Muscle of leg (tissue), 11 donors: ENCODE measurements around the gene ENDOU. TPM values are rescaled to one million over a fixed set of nuclear protein-coding genes. Genes with fewer than 3 reads are reported as not detected.

ENCODE experiments used
- DNase-seq: peaks from one replicate; pipeline ENCODE4 v3.0.0; 2013
- H3K27ac ChIP-seq: one replicate; pipeline ENCODE4 v1.5.1; 2013; ENCODE audit warnings: mild to moderate bottlenecking, low read length, control low read depth
- H3K27me3 ChIP-seq: one replicate; pipeline ENCODE4 v1.6.1; 2013; ENCODE audit warnings: low read length; ENCODE audit not compliant: control insufficient read depth, insufficient read depth
- H3K36me3 ChIP-seq: one replicate; pipeline ENCODE4 v1.6.1; 2013; ENCODE audit warnings: low read length; ENCODE audit not compliant: control insufficient read depth, insufficient read depth
- H3K4me1 ChIP-seq: one replicate; pipeline ENCODE4 v1.6.1; 2013; ENCODE audit warnings: low read length; ENCODE audit not compliant: control insufficient read depth, insufficient read depth
- H3K4me3 ChIP-seq: one replicate; pipeline ENCODE4 v1.5.1; 2013; ENCODE audit warnings: low read length, control low read depth
- H3K9me3 ChIP-seq: replicated peaks from 2 replicates; pipeline ENCODE4 v1.6.1; 2013; ENCODE audit warnings: low read depth, low read length; ENCODE audit not compliant: control insufficient read depth
- WGBS: methylation state at CpG from one replicate; pipeline ENCODE4 v1.1.5; 2013; ENCODE audit warnings: missing lambda C conversion rate; ENCODE audit not compliant: insufficient coverage; 5-methylcytosine and 5-hydroxymethylcytosine counted together
- polyA plus RNA-seq, 8 donors: library from polyadenylated mRNA; unstranded; fragments of 120-200 nt; gene quantifications; one replicate each; pipeline versions ENCODE4 v1.2.1 to v1.2.3, GENCODE V29; 2013; ENCODE audit warnings: inconsistent platforms in 1 of 8, low replicate concordance in 1 of 8; ENCODE audit not compliant: insufficient read length in 8 of 8, insufficient read depth in 1 of 8
- total RNA-seq: library from RNA; stranded (reverse); fragments of 120-200 nt; gene quantifications from one replicate; pipeline ENCODE4 v1.2.4, GENCODE V29; 2013

Gene ENDOU
- total and polyA plus RNA-seq, 9 donors, result 0.16 to 0.41 (median 0.26) TPM

DNA sequence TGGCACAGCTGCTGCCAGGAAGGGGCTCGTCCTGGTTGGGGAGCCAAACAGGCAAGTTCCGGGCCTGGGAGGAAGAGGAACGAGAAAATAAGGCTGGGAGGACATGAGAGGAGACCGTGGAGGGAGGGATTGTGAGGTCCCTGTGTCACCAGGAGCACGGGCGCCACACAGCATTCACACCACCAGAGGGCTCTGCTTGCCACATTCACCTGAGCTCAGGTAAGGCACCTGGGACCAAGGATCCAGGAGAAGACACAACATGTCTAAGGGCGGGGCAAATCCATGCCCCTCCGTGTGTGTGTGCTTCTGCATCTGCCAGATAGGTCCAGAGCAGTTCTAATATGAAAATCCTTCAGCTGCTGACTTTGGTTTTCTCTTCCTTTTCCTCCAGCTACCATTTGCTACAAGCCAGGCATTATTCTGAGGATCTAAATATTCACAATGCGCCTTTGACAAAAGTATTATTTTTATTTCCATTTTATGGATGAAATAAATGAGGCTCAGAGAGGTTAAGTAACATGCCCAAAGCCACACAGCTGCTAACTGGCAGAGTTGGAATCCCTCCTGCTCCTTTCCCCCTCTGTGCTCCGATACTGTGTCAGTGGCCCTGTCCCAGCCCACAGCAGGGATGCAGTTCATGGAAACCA, 18.8 kb upstream of the ENDOU start:
- Histone ChIP-seq H3K27ac (no peak overlapping the region), H3K9me3 (no peaks in the 10 kb centered on the region), H3K4me1 (peaks cover 24% of the 10 kb centered on the region), H3K36me3 (peaks cover 12% of the 10 kb centered on the region), H3K4me3 (no peak overlapping the region), H3K27me3 (peaks cover 5% of the 10 kb centered on the region)
- DNase-seq, result no peak
- WGBS, result 57% methylated on average over 3 of the region's 10 CpGs

GRCh38 chr12:47743311-47743860, 18.1 kb upstream of the ENDOU start:
- Histone ChIP-seq H3K36me3 (peaks cover 13% of the 10 kb centered on the region), H3K27me3 (peaks cover 5% of the 10 kb centered on the region), H3K9me3 (no peaks in the 10 kb centered on the region), H3K4me3 (no peak overlapping the region), H3K27ac (no peak overlapping the region), H3K4me1 (peaks cover 24% of the 10 kb centered on the region)
- no peak for DNase-seq
- 79% methylated on average over 5 of the region's 9 CpGs for WGBS

- Histone ChIP-seq H3K27ac (no peak overlapping the region), H3K9me3 (no peaks in the 10 kb centered on the region), H3K4me3 (no peak overlapping the region), H3K4me1 (peaks cover 30% of the 10 kb centered on the region), H3K36me3 (peaks cover 5% of the 10 kb centered on the region), H3K27me3 (peaks cover 5% of the 10 kb centered on the region)
- 64% methylated on average over 4 of the region's 7 CpGs for WGBS
- no peak for DNase-seq
These were observed 17.0 kb upstream of the ENDOU start for GRCh38 chr12:47742253-47742825.

DNA sequence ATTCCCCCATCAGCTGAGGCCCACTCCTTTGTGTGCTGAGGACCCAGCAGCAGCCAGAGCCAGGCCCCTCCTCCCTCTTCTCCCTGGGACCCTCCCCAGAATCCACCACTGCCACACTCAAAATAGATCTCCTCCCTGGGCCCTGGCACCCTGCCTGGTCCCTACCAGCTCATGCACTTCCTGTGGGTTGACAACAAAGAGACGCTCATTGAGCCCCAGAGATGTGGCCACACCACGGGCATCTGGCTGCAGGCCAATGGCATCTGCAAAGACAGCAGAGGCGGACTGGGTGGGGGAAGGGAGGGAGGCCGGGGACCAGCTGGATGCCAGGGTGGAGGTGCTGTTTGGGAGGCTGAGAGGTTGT, 16.0 kb upstream of the ENDOU start:
- Histone ChIP-seq H3K36me3 (peaks cover 5% of the 10 kb centered on the region), H3K27me3 (peaks cover 5% of the 10 kb centered on the region), H3K9me3 (no peaks in the 10 kb centered on the region), H3K4me3 (no peak overlapping the region), H3K27ac (peak overlapping the region; percentile 55), H3K4me1 (peaks cover 40% of the 10 kb centered on the region)
- DNase-seq, result peak; percentile 78
- 48% methylated on average over 4 of the region's 4 CpGs for WGBS

GRCh38 chr12:47740606-47741339, 15.5 kb upstream of the ENDOU start:
- no peak overlapping the region for H3K4me3 ChIP-seq

GRCh38 chr12:47739979-47740378, 14.7 kb upstream of the ENDOU start:
- DNase-seq, result no peak
- no peak overlapping the region for H3K27ac ChIP-seq
- no peak overlapping the region for H3K4me3 ChIP-seq

More at GRCh38 chr12:47740606-47741339, 15.5 kb upstream of the ENDOU start:
- H3K27me3 ChIP-seq, result peaks cover 5% of the 10 kb centered on the region
- DNase-seq, result no peak
- 67% methylated on average over 13 of the region's 21 CpGs for WGBS
- peak overlapping the region; percentile 55 for H3K27ac ChIP-seq
- H3K36me3 ChIP-seq, result peaks cover 2% of the 10 kb centered on the region
- H3K4me1 ChIP-seq, result peaks cover 45% of the 10 kb centered on the region
- no peaks in the 10 kb centered on the region for H3K9me3 ChIP-seq

GRCh38 chr12:47739297-47739696, 14.0 kb upstream of the ENDOU start:
- 89% methylated on average over 3 of the region's 3 CpGs for WGBS
- H3K27me3 ChIP-seq, result peaks cover 5% of the 10 kb centered on the region
- H3K27ac ChIP-seq, result no peak overlapping the region
- peaks cover 59% of the 10 kb centered on the region for H3K4me1 ChIP-seq
- H3K36me3 ChIP-seq, result peaks cover 2% of the 10 kb centered on the region
- no peak for DNase-seq
- no peaks in the 10 kb centered on the region for H3K9me3 ChIP-seq
- no peak overlapping the region for H3K4me3 ChIP-seq

More at GRCh38 chr12:47739979-47740378, 14.7 kb upstream of the ENDOU start:
- Histone ChIP-seq H3K27me3 (peaks cover 5% of the 10 kb centered on the region), H3K36me3 (peaks cover 2% of the 10 kb centered on the region), H3K9me3 (no peaks in the 10 kb centered on the region), H3K4me1 (peaks cover 53% of the 10 kb centered on the region)
- 43% methylated on average over 9 of the region's 12 CpGs for WGBS

DNA sequence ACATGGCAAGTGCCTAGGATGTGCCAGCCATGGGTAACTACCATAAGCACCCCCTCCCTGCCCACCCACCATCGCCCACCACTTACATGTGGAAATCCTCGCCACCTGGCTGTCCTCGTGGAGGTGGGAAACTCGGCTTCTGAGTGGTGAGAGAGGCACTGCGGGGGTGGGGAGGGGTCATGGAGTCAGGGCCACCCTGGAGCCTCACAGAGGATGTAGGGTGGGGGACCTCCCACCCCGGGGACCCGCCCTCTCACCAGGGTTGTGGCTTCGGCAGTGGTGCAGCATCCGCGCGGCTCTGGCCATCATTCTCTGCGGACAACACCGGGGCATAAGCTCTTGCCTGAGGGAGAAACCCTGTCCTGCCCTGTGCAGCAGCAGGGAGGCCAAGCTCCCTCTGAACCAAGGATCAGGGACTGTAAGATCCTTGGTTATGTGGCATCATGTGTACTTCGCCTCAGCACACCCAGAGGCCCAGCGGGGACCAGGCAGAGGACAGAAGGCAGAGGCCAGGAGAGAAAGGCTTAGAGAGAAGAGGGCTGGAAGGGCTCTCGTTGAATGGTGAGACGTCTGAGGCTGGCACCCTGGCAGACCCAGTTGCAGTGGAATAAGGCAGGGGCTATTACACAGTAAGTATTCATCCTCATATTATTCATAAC, 12.8 kb upstream of the ENDOU start:
- DNase-seq, result no peak
- H3K27ac ChIP-seq, result no peak overlapping the region
- H3K36me3 ChIP-seq, result peaks cover 2% of the 10 kb centered on the region
- no peak overlapping the region for H3K4me3 ChIP-seq
- H3K9me3 ChIP-seq, result no peaks in the 10 kb centered on the region
- peaks cover under 1% of the 10 kb centered on the region for H3K27me3 ChIP-seq
- 77% methylated on average over 8 of the region's 17 CpGs for WGBS
- H3K4me1 ChIP-seq, result peaks cover 59% of the 10 kb centered on the region

- 16% methylated on average over 12 of the region's 19 CpGs for WGBS
- H3K27ac ChIP-seq, result peak overlapping the region; percentile 53
- H3K36me3 ChIP-seq, result peaks cover 2% of the 10 kb centered on the region
- no peaks in the 10 kb centered on the region for H3K9me3 ChIP-seq
- no peak overlapping the region for H3K4me3 ChIP-seq
- peaks cover 59% of the 10 kb centered on the region for H3K4me1 ChIP-seq
- no peaks in the 10 kb centered on the region for H3K27me3 ChIP-seq
- peak; percentile 82 for DNase-seq
These were observed 11.8 kb upstream of the ENDOU start for GRCh38 chr12:47736877-47737676.
